SK-N-SH treated with all-trans-retinoic acid at 6 μM for 48 hours (cell line): Measurements from ENCODE around the gene RASAL1.

Experiments
- ATAC-seq: fragments of 200-7000 bp; cut with Tn5 transposase; 3 replicates; pipeline ENCODE4 v1.9.1; 2020; ENCODE audit warnings: mild to moderate bottlenecking, moderate library complexity
- ARNTL ChIP-seq: fragments of 450-650 bp; formaldehyde crosslinking; IDR thresholded peaks from 2 replicates; pipeline ENCODE4 v1.5.0; 2020; ENCODE audit warnings: low read depth, mild to moderate bottlenecking, moderate library complexity, borderline replicate concordance
- BACH2 ChIP-seq: fragments of 250-450 bp; sonication (Bioruptor Pico); IDR thresholded peaks from 2 replicates; pipeline ENCODE4 v1.9.0; 2021; ENCODE audit warnings: mild to moderate bottlenecking, borderline replicate concordance
- CREB5 ChIP-seq: fragments of 250-450 bp; sonication (Bioruptor Pico); IDR thresholded peaks from 2 replicates; pipeline ENCODE4 v1.5.1; 2020; ENCODE audit warnings: low read depth, mild to moderate bottlenecking, moderate library complexity
- CSDC2 ChIP-seq: fragments of 250-450 bp; sonication (Bioruptor Pico); IDR thresholded peaks from 2 replicates; pipeline ENCODE4 v1.5.0; 2020; ENCODE audit warnings: mild to moderate bottlenecking, moderate library complexity
- CSRNP3 ChIP-seq: fragments of 250-450 bp; sonication (Bioruptor Pico); IDR thresholded peaks from 2 replicates; pipeline ENCODE4 v1.5.1; 2021; ENCODE audit warnings: mild to moderate bottlenecking, moderate library complexity
- ESRRG ChIP-seq: fragments of 250-450 bp; sonication (Bioruptor Pico); IDR thresholded peaks from 2 replicates; pipeline ENCODE4 v1.6.1; 2021; ENCODE audit warnings: mild to moderate bottlenecking
- GLIS3 ChIP-seq: fragments of 250-450 bp; sonication (Bioruptor Pico); IDR thresholded peaks from 2 replicates; pipeline ENCODE4 v1.5.0; 2020; ENCODE audit warnings: mild to moderate bottlenecking, moderate library complexity
- ISL1 ChIP-seq: fragments of 250-450 bp; sonication (Bioruptor Pico); IDR thresholded peaks from 2 replicates; pipeline ENCODE4 v2.1.2; 2022; ENCODE audit warnings: mild to moderate bottlenecking, moderate library complexity
- PATZ1 ChIP-seq: fragments of 250-450 bp; sonication (Bioruptor Pico); IDR thresholded peaks from 2 replicates; pipeline ENCODE4 v1.8.0; 2020; ENCODE audit warnings: mild to moderate bottlenecking, moderate library complexity, borderline replicate concordance
- POU6F1 ChIP-seq: fragments of 250-450 bp; sonication (Bioruptor Pico); IDR thresholded peaks from 2 replicates; pipeline ENCODE4 v1.8.0; 2021; ENCODE audit warnings: low read depth, mild to moderate bottlenecking, moderate library complexity, borderline replicate concordance
- PPARA ChIP-seq: fragments of 250-450 bp; sonication (Bioruptor Pico); IDR thresholded peaks from 2 replicates; pipeline ENCODE4 v1.5.0; 2020; ENCODE audit warnings: mild to moderate bottlenecking, borderline replicate concordance
- RARB ChIP-seq: fragments of 250-450 bp; sonication (Bioruptor Pico); IDR thresholded peaks from 2 replicates; pipeline ENCODE4 v1.8.0; 2021; ENCODE audit warnings: mild to moderate bottlenecking, moderate library complexity
- SNAI2 ChIP-seq: fragments of 250-450 bp; sonication (Bioruptor Pico); IDR thresholded peaks from 2 replicates; pipeline ENCODE4 v1.5.0; 2020; ENCODE audit warnings: mild to moderate bottlenecking, moderate library complexity
- TCF4 ChIP-seq: fragments of 250-450 bp; sonication (Bioruptor Pico); IDR thresholded peaks from 2 replicates; pipeline ENCODE4 v1.8.0; 2021; ENCODE audit warnings: mild to moderate bottlenecking, moderate library complexity, borderline replicate concordance
- TOX ChIP-seq: fragments of 250-450 bp; sonication (Bioruptor Pico); IDR thresholded peaks from 2 replicates; pipeline ENCODE4 v1.8.0; 2021; ENCODE audit warnings: mild to moderate bottlenecking, moderate library complexity, borderline replicate concordance
- TSHZ2 ChIP-seq: fragments of 250-450 bp; sonication (Bioruptor Pico); IDR thresholded peaks from 2 replicates; pipeline ENCODE4 v1.5.0; 2020; ENCODE audit warnings: mild to moderate bottlenecking, moderate library complexity
- ZC3H10 ChIP-seq: fragments of 250-450 bp; sonication (Bioruptor Pico); IDR thresholded peaks from 2 replicates; pipeline ENCODE4 v1.5.1; 2021; ENCODE audit warnings: mild to moderate bottlenecking, moderate library complexity
- ZFP3 ChIP-seq: fragments of 250-450 bp; sonication (Bioruptor Pico); IDR thresholded peaks from 2 replicates; pipeline ENCODE4 v1.5.0; 2020; ENCODE audit warnings: mild to moderate bottlenecking, moderate library complexity
- ZFP30 ChIP-seq: fragments of 450-650 bp; formaldehyde crosslinking; IDR thresholded peaks from 2 replicates; pipeline ENCODE4 v1.5.0; 2022; ENCODE audit warnings: mild to moderate bottlenecking, moderate library complexity
- ZNF565 ChIP-seq: fragments of 450-650 bp; formaldehyde crosslinking; conservative IDR thresholded peaks from 2 replicates; pipeline ENCODE4 v1.5.0; 2020; ENCODE audit warnings: low read depth, mild to moderate bottlenecking, moderate library complexity
- ZNF70 ChIP-seq: fragments of 450-650 bp; formaldehyde crosslinking; IDR thresholded peaks from 2 replicates; pipeline ENCODE4 v1.5.0; 2020; ENCODE audit warnings: mild to moderate bottlenecking, moderate library complexity
- ZNF8 ChIP-seq: fragments of 450-650 bp; formaldehyde crosslinking; IDR thresholded peaks from 2 replicates; pipeline ENCODE4 v1.5.0; 2020; ENCODE audit warnings: mild to moderate bottlenecking, moderate library complexity

The RASAL1 gene

GRCh38 chr12:113099364-113099763 is 36.2 kb downstream of the RASAL1 start:
- no peak for ATAC-seq

GRCh38 chr12:113098441-113099028 is 37.0 kb downstream of the RASAL1 start:
- peak; percentile 88 for ATAC-seq
- TF ChIP-seq TCF4 (CRISPR knock-in tag) (no peak), SNAI2 (CRISPR knock-in tag) (no peak), ZFP30 (no peak), ZC3H10 (CRISPR knock-in tag) (no peak), PPARA (CRISPR knock-in tag) (no peak), BACH2 (CRISPR knock-in tag) (no peak), ARNTL (no peak), PATZ1 (CRISPR knock-in tag) (no peak), ZNF70 (CRISPR knock-in tag) (no peak), POU6F1 (CRISPR knock-in tag) (no peak), ISL1 (no peak), ZNF8 (CRISPR knock-in tag) (no peak), ZFP3 (no peak), CSRNP3 (CRISPR knock-in tag) (no peak), CSDC2 (no peak), GLIS3 (CRISPR knock-in tag) (no peak), ESRRG (CRISPR knock-in tag) (no peak), ZNF565 (CRISPR knock-in tag) (no peak)
- TF ChIP-seq, all 23 proteins: peak for 0

More at GRCh38 chr12:113099364-113099763, 36.2 kb downstream of the RASAL1 start:
- TF ChIP-seq ZFP3: no peak
- no peak for TF ChIP-seq ARNTL
- TF ChIP-seq GLIS3 (CRISPR knock-in tag): no peak
- no peak for TF ChIP-seq TOX (CRISPR knock-in tag)
- no peak for TF ChIP-seq RARB
- TF ChIP-seq TCF4 (CRISPR knock-in tag): no peak
- TF ChIP-seq ZNF8 (CRISPR knock-in tag): no peak
- no peak for TF ChIP-seq CREB5 (CRISPR knock-in tag)
- TF ChIP-seq POU6F1 (CRISPR knock-in tag): no peak
- TF ChIP-seq PPARA (CRISPR knock-in tag): no peak

- ATAC-seq: peak; percentile 52
- TF ChIP-seq RARB (no peak), ZFP30 (no peak), BACH2 (CRISPR knock-in tag) (no peak), TSHZ2 (CRISPR knock-in tag) (no peak), ZNF8 (CRISPR knock-in tag) (no peak), ZNF70 (CRISPR knock-in tag) (no peak), PATZ1 (CRISPR knock-in tag) (no peak), CSRNP3 (CRISPR knock-in tag) (no peak), ESRRG (CRISPR knock-in tag) (no peak)
These were observed 37.7 kb downstream of the RASAL1 start for GRCh38 chr12:113097716-113098440.
